Ovary (tissue), 9 donors: Measurements from ENCODE around the gene STARD4. TPM values are rescaled to one million over a fixed set of nuclear protein-coding genes. Genes with fewer than 3 reads are reported as not detected.

Source experiments
- DNase-seq, 5 donors: peaks; one replicate each; pipeline ENCODE4 v3.0.0-alpha.2; 2019 to 2020
- H3K27ac ChIP-seq, 2 donors: fragments of 200-600 bp; one replicate each; pipeline versions ENCODE4 v1.5.1 to v1.8.0; 2019 to 2022
- H3K27me3 ChIP-seq: fragments of 200-600 bp; one replicate; pipeline ENCODE4 v1.8.0; 2022
- H3K36me3 ChIP-seq: fragments of 200-600 bp; sonication (generic); one replicate; pipeline ENCODE4 v1.5.1; 2019
- H3K4me1 ChIP-seq: one replicate; pipeline ENCODE4 v1.8.1; 2013; ENCODE audit warnings: mild to moderate bottlenecking, moderate library complexity; ENCODE audit not compliant: insufficient read depth
- H3K4me3 ChIP-seq: fragments of 200-600 bp; sonication (generic); one replicate; pipeline ENCODE4 v1.5.1; 2017
- H3K9me3 ChIP-seq, 2 donors: fragments of 200-600 bp in 1 of 2; sonication (generic) in 1 of 2; one replicate each; pipeline versions ENCODE4 v1.5.1 to v1.8.1; 2013 to 2019; ENCODE audit warnings: mild to moderate bottlenecking in 1 of 2, moderate library complexity in 1 of 2
- EP300 ChIP-seq: sonication (generic); formaldehyde crosslinking; IDR thresholded peaks from one replicate; pipeline ENCODE4 v1.6.1; 2017; ENCODE audit warnings: antibody characterized with exemption
- POLR2A ChIP-seq: fragments of 450-650 bp; IDR thresholded peaks from one replicate; pipeline ENCODE4 v1.6.1; 2017; ENCODE audit warnings: antibody characterized with exemption, mild to moderate bottlenecking, moderate library complexity
- WGBS, 3 donors: extraction: QIAGEN DNeasy Blood & Tissue Kit in 1 of 3; methylation state at CpG; one replicate each; pipeline versions ENCODE4 v1.1.5 to v1.1.7; 2013 to 2017; 5-methylcytosine and 5-hydroxymethylcytosine counted together
- intact Hi-C, 4 donors: fragments of 100-400 bp; cut with DNase I; formaldehyde crosslinking; loops; one replicate each; pipeline versions ENCODE4 v1.11.0 to v1.15.1; 2022 to 2023
- polyA plus RNA-seq, 2 donors: library from polyadenylated mRNA; stranded (reverse); fragments of 200-250 nt in 1 of 2; fragments of 350-450 nt in 1 of 2; fragmentation: Illumina TruSeq in 1 of 2; extraction: RNeasy Lipid Tissue Mini Kit (QIAGEN cat#74804) in 1 of 2; gene quantifications; one replicate each; pipeline ENCODE4 v1.2.3, GENCODE V29; 2013 to 2014
- total RNA-seq, 7 donors: library from RNA; depleted of rRNA in 2 of 7; stranded (reverse); fragments of >200 nt in 2 of 7; fragmentation: NEBNext Ultra II Directional in 3 of 7; extraction: Animal tissue kit (Norgen Biotek cat#: 25700) in 3 of 7; gene quantifications; one replicate each; pipeline versions ENCODE4 v1.1.0 to v1.2.4, GENCODE V29; 2016 to 2023
- TF ChIP-seq, protein P1 (sequence below), 3 donors: fragments of 450-650 bp in 2 of 3; fragments of 200-600 bp in 1 of 3; IDR thresholded peaks; one replicate each; pipeline versions ENCODE4 v1.5.1 to v1.8.0; 2016 to 2022; ENCODE audit warnings: antibody characterized with exemption in 3 of 3, mild to moderate bottlenecking in 1 of 3
- donor health status: DM: no; HTN: no; CAD: no; lungs with moderate emphysema.
- donor health status: DM: no; HTN: no; CAD: no.
- donor health status: Bipolar disorder and iron deficiency.
- donor health status: DM: yes; HTN: yes; CAD: no.
- donor health status: DM: no; HTN: no; CAD: no.
- donor health status: DM: yes; HTN: yes; CAD: no.

STARD4 gene
- total and polyA plus RNA-seq, 9 donors, result 4.5 to 34.1 (median 7.8) TPM

GRCh38 chr5:111453747-111454146 is 58.6 kb downstream of the STARD4 start:
- no peaks in the 10 kb centered on the region for H3K36me3 ChIP-seq
- intact Hi-C loops, result no loop called here
- DNase-seq, result no peak
- H3K4me1 ChIP-seq, result peaks cover 2% of the 10 kb centered on the region
- H3K27me3 ChIP-seq, result no peaks in the 10 kb centered on the region
- H3K27ac ChIP-seq, result no peak overlapping the region
- WGBS, 3 donors, result 2 to 11% (median 7%) methylated on average over 2 of the region's 2 CpGs
- H3K9me3 ChIP-seq, result no peaks in the 10 kb centered on the region
- H3K4me3 ChIP-seq, result no peak overlapping the region
- TF ChIP-seq POLR2A (no peak), EP300 (no peak)
- TF ChIP-seq, protein P1, sequence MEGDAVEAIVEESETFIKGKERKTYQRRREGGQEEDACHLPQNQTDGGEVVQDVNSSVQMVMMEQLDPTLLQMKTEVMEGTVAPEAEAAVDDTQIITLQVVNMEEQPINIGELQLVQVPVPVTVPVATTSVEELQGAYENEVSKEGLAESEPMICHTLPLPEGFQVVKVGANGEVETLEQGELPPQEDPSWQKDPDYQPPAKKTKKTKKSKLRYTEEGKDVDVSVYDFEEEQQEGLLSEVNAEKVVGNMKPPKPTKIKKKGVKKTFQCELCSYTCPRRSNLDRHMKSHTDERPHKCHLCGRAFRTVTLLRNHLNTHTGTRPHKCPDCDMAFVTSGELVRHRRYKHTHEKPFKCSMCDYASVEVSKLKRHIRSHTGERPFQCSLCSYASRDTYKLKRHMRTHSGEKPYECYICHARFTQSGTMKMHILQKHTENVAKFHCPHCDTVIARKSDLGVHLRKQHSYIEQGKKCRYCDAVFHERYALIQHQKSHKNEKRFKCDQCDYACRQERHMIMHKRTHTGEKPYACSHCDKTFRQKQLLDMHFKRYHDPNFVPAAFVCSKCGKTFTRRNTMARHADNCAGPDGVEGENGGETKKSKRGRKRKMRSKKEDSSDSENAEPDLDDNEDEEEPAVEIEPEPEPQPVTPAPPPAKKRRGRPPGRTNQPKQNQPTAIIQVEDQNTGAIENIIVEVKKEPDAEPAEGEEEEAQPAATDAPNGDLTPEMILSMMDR (IDR thresholded peaks at IDR 0.05), result no peak

GRCh38 chr5:111453295-111453694 is 59.0 kb downstream of the STARD4 start:
- H3K36me3 ChIP-seq, result no peaks in the 10 kb centered on the region
- TF ChIP-seq, protein P1 (IDR thresholded peaks at IDR 0.05), result no peak
- no peak overlapping the region for H3K4me3 ChIP-seq
- no peaks in the 10 kb centered on the region for H3K9me3 ChIP-seq
- no peaks in the 10 kb centered on the region for H3K27me3 ChIP-seq
- no peak for DNase-seq
- H3K27ac ChIP-seq, result no peak overlapping the region
- peaks cover 2% of the 10 kb centered on the region for H3K4me1 ChIP-seq
- intact Hi-C loops, result no loop called here
- 60 to 65% (median 61%) methylated on average over 1 of the region's 1 CpG for WGBS, 3 donors

- H3K9me3 ChIP-seq, result no peaks in the 10 kb centered on the region
- TF ChIP-seq EP300 (no peak), POLR2A (no peak)
- TF ChIP-seq, protein P1 (IDR thresholded peaks at IDR 0.05), result no peak
- H3K27me3 ChIP-seq, result no peaks in the 10 kb centered on the region
- no peak overlapping the region for H3K4me3 ChIP-seq
- no peak for DNase-seq
- intact Hi-C loops, result no loop called here
- H3K27ac ChIP-seq, result no peak overlapping the region
- H3K4me1 ChIP-seq, result no peaks in the 10 kb centered on the region
- H3K36me3 ChIP-seq, result no peaks in the 10 kb centered on the region
- WGBS, 3 donors, result 46 to 82% (median 72%) methylated on average over 2 of the region's 2 CpGs
Measured at GRCh38 chr5:111447822-111448221, 64.5 kb downstream of the STARD4 start.

DNA sequence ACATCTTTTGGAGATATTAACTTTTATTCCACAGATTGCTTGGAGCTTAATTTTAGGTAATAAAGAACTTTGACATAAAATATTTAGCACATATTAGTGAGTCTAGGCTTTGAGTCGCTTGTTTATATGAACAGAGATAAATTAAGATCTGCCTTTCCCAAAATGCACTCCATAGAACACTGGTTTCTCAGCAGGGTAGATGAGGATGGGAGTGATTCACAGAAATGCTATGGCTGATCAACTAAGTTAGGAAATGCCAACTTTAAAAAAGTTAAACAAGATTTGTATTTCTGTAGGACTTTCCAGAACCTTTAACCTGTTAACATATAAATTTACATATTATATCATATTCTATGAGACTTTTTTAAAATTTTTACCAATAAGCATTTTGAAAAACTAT is 65.2 kb downstream of the STARD4 start:
- intact Hi-C loops, result no loop called here
- TF ChIP-seq EP300, result no peak
- TF ChIP-seq, protein P1 (IDR thresholded peaks at IDR 0.05), result no peak
- TF ChIP-seq POLR2A, result no peak
- Histone ChIP-seq H3K4me1 (no peaks in the 10 kb centered on the region), H3K9me3 (no peaks in the 10 kb centered on the region), H3K27me3 (no peaks in the 10 kb centered on the region), H3K4me3 (no peak overlapping the region), H3K36me3 (no peaks in the 10 kb centered on the region), H3K27ac (no peak overlapping the region)
- no peak for DNase-seq
- WGBS, 3 donors, result 25 to 41% (median 30%) methylated on average over 1 of the region's 1 CpG

Other genes with a start within 250 kb of the STARD4 start
- 10 to 100 TPM; 17.0 to 65.0 (median 30.9) TPM for gene NREP, start 244.7 kb upstream of the STARD4 start, total RNA-seq
- 100 to 1,000 TPM in 1 of 2 donors, 10 to 100 TPM in 1; 44.6 to 129 TPM for gene NREP, start 244.7 kb upstream of the STARD4 start, polyA plus RNA-seq